A549 treated with AZD2906 at 1 μM for 4 hours (cell line): ENCODE data around the gene GLRB. TPM values are rescaled to one million over a fixed set of nuclear protein-coding genes. Genes with fewer than 3 reads are reported as not detected.

ENCODE experiments used
- total RNA-seq: library from RNA; stranded (reverse); fragments of 200-300 nt; extraction: Qiagen RNA extraction; gene quantifications from 5 replicates; pipeline ENCODE4 v1.2.3, GENCODE V29; 2022

GLRB gene
- 0.51 to 1.00 TPM (median 0.63 TPM) in 5 replicates for total RNA-seq

DNA sequence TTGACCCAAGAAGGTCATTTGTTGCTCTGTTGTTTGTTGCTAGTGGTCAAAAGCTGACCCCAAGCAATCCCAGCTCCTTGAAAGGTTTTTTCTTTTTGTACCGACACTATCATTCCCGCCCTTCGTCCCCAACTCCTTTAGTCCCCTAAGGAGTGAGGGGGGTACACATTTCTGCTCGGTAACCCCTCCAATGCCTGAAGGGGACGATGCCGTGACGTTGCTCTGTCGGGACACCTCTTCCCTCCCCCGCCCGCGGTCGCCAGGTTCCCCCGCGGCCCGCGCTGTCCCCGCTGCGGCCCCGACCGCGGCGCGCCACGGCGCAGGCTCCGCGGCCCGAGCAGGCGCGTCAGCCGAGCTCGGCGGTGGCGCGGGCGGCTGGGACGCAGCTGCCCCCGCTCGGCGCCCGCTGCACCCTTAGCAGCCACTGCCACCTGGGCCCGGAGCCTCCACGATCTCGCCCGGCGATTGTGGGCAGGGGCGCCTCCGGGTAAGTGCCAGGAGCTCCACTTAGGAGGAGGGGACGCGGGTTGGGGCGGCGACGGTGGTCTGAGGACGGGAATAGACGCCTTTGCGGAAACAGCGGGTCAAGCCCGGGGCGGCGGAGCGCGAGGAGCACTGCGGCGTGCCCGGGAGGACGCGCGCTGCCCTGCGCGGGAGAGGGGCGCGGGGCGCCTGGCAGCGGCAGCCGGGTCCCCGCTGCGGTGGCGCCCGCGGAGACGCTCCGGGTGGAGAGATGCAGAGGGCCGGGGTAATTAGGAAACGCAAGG, at the start of gene GLRB:
TSS of gene GLRB (plus strand) at position 340 of the 767 bp plus-strand sequence. CDS start 1,875 bp downstream, outside the sequence.

DNA sequence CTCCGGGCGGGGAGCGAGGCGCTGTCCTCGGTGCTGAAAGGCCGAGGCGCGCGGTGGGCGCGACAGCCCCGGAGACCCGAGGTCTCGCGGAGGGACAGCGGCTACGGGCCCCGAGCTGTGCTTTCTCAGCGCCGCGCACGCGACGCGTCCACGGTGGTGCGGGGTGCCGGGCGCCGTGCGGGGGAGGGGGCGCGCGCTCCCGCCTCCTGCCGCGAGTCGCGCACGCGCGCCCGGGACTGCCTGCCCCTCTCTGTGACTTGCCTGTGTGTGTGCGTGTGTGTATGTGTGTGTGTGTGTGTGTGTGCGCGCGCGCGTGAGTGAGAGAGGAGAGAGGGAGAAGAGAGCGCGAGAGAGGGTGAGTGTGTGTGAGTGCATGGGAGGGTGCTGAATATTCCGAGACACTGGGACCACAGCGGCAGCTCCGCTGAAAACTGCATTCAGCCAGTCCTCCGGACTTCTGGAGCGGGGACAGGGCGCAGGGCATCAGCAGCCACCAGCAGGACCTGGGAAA, 144.5 kb downstream of the GLRB start, which contains the start of gene GRIA2:
TSS of gene GRIA2 (plus strand) at position 358 of the 511 bp plus-strand sequence. CDS start 315 bp downstream, outside the sequence.

Other genes with a start within 250 kb of the GLRB start
- 2.3 to 4.5 TPM (median 2.7 TPM) in 5 replicates for gene PDGFC, start 104.4 kb upstream of the GLRB start, total RNA-seq
- gene GRIA2, start 144.6 kb downstream of the GLRB start, total RNA-seq = not detected in 5 replicates